Measurements from ENCODE around the gene EIPR1.
A peak's percentile ranks its signal among the peaks of the same experiment; 100 is the strongest.

EIPR1 gene

GRCh38 chr2:3307236-3307635 lies 70.4 kb downstream of the EIPR1 start:
- Histone ChIP-seq H3K4me3 (no peak overlapping the region), H3K27ac (no peak overlapping the region)
- no peak for TF ChIP-seq CTCF (IDR thresholded peaks at IDR 0.05)
- DNase-seq (ENCODE audit: low spot score), result no peak

GRCh38 chr2:3305952-3306351 lies 71.7 kb downstream of the EIPR1 start:
- Histone ChIP-seq H3K27ac (no peak overlapping the region), H3K4me3 (no peak overlapping the region)
- no peak for TF ChIP-seq CTCF (IDR thresholded peaks at IDR 0.05)
- no peak for DNase-seq (ENCODE audit: low spot score)

- no peak for TF ChIP-seq CTCF (IDR thresholded peaks at IDR 0.05)
- H3K27ac ChIP-seq, result no peak overlapping the region
- no peak overlapping the region for H3K4me3 ChIP-seq
- DNase-seq (ENCODE audit: low spot score), result no peak
Observed at GRCh38 chr2:3305431-3305830, 72.2 kb downstream of the EIPR1 start.

- peak; percentile 82 for DNase-seq (ENCODE audit: low spot score)
- TF ChIP-seq CTCF (IDR thresholded peaks at IDR 0.05), result peak; percentile 82
- Histone ChIP-seq H3K27ac (no peak overlapping the region), H3K4me3 (peak overlapping the region; percentile 54)
Observed at GRCh38 chr2:3303583-3304406, 73.8 kb downstream of the EIPR1 start.

- Histone ChIP-seq H3K4me3 (peak overlapping the region; percentile 54), H3K27ac (no peak overlapping the region)
- TF ChIP-seq CTCF (IDR thresholded peaks at IDR 0.05), result no peak
- no peak for DNase-seq (ENCODE audit: low spot score)
Observed at GRCh38 chr2:3302751-3303582, 74.7 kb downstream of the EIPR1 start.

GRCh38 chr2:3302421-3302750 lies 75.2 kb downstream of the EIPR1 start:
- Histone ChIP-seq H3K27ac (no peak overlapping the region), H3K4me3 (no peak overlapping the region)
- TF ChIP-seq CTCF (IDR thresholded peaks at IDR 0.05), result no peak
- DNase-seq (ENCODE audit: low spot score), result no peak
